ENCODE measurements around the gene IL1F10. TPM values are rescaled to one million over a fixed set of nuclear protein-coding genes. Genes with fewer than 3 reads are reported as not detected.

IL1F10 gene
- total RNA-seq: not detected in 2 replicates

DNA sequence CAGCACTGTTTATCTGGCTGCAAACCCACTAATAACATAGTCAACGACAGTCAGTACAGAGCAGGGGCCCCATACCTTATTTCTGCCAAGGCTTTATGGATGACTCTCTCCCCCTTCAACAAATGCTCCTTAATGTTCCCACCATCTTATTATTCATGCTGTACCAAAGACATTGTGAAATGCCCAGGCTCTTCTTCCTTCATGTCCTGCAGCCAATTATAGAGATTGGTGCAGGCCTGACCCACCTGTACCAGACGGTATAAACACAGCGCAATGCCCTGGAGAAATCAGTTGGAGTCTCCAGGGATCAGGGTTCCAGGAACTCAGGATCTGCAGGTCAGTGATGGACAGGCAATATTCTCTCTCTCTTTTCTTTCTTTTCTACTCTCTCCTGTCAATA lies at the start of gene IL1F10:
Gene IL1F10, plus strand, starts transcription at position 290 of the 400 bp plus-strand sequence. CDS start 4,769 bp downstream, outside the sequence.
- no peak for DNase-seq (ENCODE audit: low read depth)

DNA sequence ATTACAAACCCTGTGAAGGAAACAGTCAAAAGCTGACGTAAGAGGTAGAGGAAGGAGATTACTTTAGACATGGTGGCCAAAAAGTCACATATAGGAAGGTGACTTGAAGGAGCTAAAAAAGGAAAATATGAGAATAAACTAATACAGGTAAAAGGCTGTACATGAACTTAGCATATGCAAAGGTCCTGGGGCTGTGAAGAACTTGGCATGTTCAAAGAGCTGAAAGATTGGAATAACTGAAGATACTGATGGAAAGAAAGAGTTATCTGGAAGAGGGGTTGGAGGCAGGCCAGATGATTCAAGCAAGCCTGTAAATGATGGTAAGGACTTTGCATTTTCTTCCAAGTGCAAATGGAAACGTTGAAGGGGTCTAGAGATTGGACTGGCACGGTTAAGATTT lies 49.3 kb upstream of the IL1F10 start:
- no peak for DNase-seq (ENCODE audit: low read depth)

- no peak for DNase-seq (ENCODE audit: low read depth)
These were observed 46.5 kb upstream of the IL1F10 start for GRCh38 chr2:113021312-113021711.

- no peak for DNase-seq (ENCODE audit: low read depth)
These were observed 43.0 kb upstream of the IL1F10 start for GRCh38 chr2:113024764-113025163.

DNA sequence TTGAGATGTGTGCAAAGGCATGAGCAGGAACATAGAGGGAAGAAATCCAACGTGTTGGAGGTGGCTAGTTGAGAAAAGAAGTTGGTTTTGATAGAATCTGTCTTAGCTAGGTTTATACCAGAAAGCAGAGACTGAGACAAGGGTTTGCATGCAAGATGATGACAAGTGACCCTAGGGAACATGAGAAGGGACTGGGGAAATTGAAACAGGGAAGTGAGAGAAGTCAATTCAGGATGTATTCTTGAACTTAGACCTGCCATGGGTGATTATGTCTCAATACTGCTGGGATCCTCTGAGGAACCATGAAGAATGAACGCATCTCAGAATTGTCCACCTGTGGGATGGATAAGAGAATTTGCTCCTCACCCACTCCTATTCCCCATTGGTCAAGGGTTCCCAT lies 42.0 kb upstream of the IL1F10 start:
- DNase-seq (ENCODE audit: low read depth): no peak

- no peak for DNase-seq (ENCODE audit: low read depth)
These were observed 40.1 kb upstream of the IL1F10 start for GRCh38 chr2:113027691-113028090.

GRCh38 chr2:113028112-113028511 lies 39.7 kb upstream of the IL1F10 start:
- DNase-seq (ENCODE audit: low read depth): no peak

DNA sequence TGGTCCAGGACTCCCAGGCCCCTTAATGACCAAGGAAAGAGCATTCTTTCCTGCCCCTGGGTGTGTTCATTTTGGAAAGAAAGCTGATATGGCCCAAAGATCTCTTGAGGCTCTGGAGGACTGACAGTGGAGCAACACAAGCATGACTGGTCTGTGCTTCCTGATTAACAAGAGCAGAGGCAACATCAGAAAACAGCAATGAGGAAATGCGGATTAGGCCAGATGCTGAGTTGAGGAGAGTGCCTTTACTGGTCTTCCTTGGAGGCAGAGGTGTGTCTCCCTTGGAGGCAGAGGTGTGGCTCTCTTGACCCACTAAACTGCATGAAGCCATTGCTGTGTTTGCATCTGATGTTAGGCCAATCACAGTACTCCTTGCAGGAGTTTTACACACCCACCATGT lies 35.0 kb upstream of the IL1F10 start:
- no peak for DNase-seq (ENCODE audit: low read depth)

DNA sequence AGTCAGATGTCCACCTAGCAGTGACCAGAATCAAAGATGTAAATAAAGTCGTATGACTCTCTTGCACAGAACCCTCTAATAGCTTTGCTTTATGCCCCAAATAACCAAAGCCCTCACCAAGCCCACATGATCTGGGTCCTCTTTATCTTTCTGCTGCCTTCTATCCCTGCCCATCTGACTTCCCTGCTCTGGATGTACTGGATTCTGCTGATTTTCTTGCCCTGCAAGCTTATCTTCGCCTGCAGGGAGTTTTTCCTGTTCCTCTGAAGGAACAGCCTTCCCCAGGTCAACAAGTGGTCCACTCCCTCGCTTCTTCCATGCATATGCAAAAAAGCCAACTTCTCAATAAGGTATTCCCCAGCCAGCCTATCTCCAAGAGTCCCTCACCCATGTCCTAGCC lies 33.8 kb upstream of the IL1F10 start:
- no peak for DNase-seq (ENCODE audit: low read depth)

- DNase-seq (ENCODE audit: low read depth): no peak
These were observed 31.0 kb upstream of the IL1F10 start for GRCh38 chr2:113036763-113037162.

DNA sequence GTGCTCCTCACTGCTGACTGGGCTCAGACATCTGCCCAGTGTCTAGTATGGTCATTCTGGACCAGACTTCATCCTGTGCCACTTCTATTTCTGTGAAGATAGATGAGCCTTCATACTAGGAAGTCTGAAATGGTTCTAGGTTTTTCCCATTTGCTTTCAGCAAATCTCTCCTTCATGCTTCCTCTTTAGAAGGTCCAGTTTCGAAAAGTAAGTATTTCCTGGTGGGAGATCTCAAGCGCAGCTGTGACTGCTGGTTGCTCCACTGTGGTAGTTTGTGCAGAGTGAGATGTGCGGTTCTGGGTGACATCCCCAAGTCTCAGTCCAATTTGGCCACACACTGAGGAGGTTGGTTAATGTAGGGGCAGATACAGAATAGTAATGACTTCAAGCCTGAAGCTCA lies 29.5 kb upstream of the IL1F10 start:
- no peak for DNase-seq (ENCODE audit: low read depth)

- DNase-seq (ENCODE audit: low read depth): no peak
These were observed 28.6 kb upstream of the IL1F10 start for GRCh38 chr2:113039158-113039557.

DNA sequence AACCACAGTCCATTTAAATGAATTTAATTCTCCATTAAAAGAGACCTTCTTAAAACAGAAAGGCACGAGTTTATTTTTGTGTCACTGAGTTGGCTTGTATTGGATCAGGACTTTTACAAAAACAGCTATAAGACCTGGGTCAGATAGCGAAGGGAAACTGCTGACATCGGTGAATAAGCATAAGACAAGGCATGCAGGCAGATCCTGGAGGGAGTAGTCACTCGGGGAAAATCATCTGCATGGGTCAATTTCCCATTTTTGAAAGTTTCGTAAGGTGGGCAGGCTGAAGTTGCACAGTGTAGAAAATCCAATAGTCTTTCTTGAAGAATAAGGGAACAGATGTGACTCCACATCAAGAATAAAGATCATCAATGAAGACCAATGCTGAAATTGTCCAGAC lies 28.1 kb upstream of the IL1F10 start:
- no peak for DNase-seq (ENCODE audit: low read depth)

DNA sequence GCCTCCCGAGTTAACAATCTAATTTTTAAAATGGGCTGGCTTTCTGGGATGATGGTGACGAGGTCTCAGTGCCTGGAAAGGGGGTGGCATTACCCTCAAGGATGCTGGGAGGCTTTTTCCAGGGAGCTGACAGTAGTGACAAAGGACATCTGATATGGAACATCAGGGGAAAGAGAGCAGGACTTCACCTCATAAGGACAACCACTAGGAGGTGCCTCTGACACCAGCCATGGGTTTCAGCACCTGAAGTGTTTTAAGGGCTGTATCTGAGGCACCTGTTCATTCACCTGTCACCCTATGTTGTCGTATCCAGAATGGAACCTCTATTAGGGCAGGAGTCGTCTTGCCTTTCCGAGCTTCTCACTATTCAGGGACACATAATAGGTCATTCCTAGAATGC lies 25.9 kb upstream of the IL1F10 start:
- DNase-seq (ENCODE audit: low read depth): no peak

DNA sequence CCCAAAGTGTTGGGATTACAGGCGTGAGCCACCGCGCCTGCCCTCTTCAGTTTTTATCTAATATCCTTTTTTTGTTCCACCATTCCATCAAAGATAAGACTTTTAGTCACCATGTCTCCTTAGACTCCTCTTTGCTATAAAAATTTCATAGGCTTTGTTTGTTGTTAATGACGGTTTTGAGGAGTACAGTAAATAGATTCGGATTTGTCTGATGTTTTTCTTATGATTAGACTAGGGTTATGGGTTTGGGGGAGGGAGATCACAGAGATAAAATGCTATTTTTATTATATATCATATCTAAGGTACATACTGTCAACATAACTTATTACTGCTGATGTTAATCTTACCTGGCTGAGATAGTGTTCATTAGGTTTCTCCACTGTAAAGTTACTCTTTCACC lies 21.3 kb upstream of the IL1F10 start:
- DNase-seq (ENCODE audit: low read depth): no peak

DNA sequence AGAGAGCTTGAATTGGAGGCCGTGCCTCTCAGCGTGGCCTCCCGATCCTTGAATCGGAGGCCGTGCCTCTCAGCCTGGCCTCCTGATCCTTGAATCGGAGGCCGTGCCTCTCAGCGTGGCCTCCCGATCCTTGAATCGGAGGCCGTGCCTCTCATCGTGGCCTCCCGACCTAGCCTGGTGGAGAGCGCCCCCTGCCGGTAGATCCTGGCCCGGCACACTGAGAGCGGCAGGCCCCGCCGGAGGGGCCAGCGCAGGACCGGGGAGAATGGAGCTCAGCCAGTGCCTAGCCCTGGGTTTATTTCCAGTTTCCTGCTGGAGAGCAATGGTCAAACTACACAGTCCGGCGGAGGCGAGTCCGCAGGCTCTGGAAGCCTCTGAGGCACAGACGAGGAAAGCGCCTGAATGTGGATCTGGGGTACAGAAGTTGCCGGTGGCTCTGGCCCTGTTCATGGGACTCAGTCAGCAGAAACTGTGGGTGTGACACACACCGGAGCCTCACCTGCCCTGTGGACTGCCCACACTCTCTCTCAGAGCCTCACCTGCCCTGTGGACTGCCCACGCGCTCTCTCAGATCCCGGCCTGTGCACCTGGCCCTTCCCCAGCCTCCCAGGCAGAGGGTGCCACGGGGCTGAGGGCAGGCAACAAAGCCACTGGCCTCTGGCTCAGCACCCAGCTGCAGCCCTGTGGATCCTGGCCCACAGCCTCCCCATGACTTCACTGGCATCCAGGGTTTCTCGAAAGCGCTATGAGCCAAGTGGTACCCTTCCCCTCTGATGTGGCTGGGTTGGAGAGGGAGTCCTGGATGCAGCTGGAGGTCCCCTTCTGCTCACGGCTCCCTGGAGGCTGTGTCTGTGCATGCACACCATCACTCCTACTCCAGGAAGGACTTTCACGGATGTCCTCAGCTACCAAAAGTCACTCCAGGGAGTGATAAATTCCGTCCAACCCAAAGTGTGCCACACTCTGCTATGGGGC lies 16.6 kb upstream of the IL1F10 start:
- DNase-seq (ENCODE audit: low read depth): no peak

GRCh38 chr2:113052396-113052917 lies 15.3 kb upstream of the IL1F10 start, which contains the start of gene IL36B:
Gene IL36B, minus strand, starts transcription at chr2:113052867.
- DNase-seq (ENCODE audit: low read depth): no peak

DNA sequence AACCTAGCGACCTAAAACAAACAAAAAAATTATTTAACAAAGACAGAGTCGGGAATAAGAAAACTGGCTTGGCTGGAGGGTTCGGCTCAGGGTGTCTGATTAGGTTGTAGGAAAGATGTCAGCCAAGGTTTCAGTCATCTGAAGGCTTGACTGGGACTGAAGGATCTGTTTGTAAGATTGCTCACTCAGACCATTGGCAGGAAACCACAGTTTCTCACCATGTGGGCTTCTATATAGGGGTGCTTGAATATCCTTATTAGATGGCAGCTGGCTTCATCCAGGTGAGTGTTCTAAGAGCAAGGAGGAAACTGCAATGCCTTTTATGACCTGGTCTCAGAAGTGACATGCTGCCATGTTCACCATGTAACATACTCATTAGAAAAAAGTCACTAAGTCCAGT lies 14.1 kb upstream of the IL1F10 start:
- DNase-seq (ENCODE audit: low read depth): no peak

- DNase-seq (ENCODE audit: low read depth): no peak
These were observed 13.7 kb upstream of the IL1F10 start for GRCh38 chr2:113054066-113054465.

GRCh38 chr2:113056521-113056920 lies 11.2 kb upstream of the IL1F10 start:
- DNase-seq (ENCODE audit: low read depth): no peak

DNA sequence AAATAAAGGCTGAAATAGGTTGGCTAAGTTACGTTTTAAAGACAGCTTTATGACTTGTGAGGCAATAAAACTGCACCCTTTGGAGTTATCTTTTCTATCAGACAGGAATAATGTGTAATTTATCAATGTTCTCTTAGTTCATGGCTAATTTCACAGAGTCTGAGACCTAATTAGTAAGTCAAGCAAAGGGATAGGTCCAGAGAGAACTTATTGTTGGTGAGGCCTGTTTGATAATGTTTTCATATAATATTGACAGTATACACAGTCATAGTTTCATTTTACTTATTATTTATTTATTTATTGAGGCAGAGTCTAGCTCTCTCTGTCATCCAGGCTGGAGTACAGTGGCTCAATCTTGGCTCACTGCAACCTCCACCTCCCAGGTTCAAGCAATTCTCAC lies 10.7 kb upstream of the IL1F10 start:
- no peak for DNase-seq (ENCODE audit: low read depth)

GRCh38 chr2:113058411-113058994 lies 9.3 kb upstream of the IL1F10 start:
- DNase-seq (ENCODE audit: low read depth): no peak

Data from renal cortical epithelial cell (primary cell).